Endothelial cell of hepatic sinusoid (primary cell): ENCODE measurements around the gene MT1H.

Experiments
- in situ Hi-C: cut with HindIII; loops from 2 replicates; pipeline ENCODE4 v1.10.0; 2017; ENCODE audit warnings: low sequenced_read_pairs

Gene MT1H

DNA sequence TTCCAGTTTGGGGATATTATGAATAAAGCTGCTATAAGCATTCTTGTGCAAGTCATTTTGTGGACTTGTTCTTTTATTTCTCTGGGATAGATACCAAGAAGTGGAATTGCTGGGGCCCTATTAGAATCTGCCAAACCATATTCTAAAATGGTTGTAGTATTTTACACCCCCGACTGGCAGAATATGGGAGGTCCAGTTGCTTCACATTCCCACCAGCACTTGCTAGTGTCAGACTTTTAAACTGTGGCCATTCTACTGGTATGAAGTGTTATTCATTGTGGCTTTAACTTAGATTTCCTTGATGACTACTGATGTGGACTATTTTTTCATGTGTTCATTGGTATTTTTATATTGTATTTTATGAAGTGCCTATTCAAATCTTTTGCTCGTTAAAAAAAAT, 42.2 kb downstream of the MT1H start:
- in situ Hi-C loops, result no loop called here

DNA sequence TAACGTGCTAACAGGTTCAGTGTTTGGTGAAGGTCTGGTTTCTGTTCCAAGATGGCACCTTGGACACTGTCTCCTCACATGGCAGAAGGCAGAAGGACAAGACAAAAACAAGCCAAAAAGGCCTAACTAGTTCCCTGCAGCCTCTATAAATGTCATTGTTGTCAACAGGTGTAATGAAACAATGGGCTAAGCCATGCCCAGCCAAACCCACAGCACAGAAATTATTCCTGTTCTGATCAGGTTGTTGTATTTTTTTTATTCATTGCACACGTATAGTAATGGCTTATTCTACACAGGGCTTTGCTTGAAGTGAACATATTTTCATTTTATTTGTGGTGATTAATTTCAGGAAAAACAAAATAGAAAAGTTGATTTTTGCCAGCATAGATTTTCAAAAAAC, 44.2 kb downstream of the MT1H start:
- in situ Hi-C loops, result no loop called here

DNA sequence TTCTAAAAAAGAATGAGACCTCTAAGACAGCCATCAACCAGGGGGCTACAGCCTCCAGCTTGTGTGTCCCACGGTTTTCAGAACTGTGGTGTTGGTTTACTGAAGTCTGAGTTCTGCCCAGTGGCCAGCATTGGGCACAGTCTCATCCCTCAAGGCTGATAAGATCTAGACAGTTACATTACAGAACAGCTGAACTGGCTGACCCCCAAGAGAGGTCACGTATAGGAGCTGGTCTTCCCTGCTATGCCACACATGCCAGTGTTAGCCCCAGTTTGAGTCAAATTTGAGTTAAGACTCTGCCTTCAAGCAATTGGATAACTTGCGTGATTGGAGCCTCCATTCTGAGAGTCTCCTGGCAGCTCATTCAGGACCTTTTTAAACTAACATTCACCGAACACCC, 45.5 kb downstream of the MT1H start:
- in situ Hi-C loops, result loop anchor here (5.0 kb wide), 1 partner anchor 48 kb away; the partner anchor contains the start of genes MT1G and MT1H

DNA sequence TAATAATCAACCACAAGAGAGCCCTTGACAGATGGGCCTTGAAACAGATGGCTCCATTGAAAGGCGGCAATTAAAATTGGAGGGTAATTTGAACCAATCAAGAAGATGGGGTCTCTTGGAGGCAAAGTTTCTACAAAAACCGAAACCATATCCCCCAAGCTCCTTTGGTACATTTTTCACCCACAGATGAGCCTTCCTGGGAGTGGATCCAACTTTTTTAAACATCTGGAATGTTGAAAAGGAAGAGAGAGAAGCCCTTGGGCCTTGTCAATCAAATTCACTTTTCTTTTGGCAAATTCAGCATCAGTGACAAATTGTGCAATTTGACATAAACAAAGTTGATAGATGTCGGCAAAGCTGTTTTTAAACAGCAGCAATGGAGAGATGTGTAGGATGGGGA, 47.1 kb downstream of the MT1H start:
- in situ Hi-C loops, result loop anchor here (5.0 kb wide), 1 partner anchor 49 kb away; the partner anchor contains the start of genes MT1G and MT1H

DNA sequence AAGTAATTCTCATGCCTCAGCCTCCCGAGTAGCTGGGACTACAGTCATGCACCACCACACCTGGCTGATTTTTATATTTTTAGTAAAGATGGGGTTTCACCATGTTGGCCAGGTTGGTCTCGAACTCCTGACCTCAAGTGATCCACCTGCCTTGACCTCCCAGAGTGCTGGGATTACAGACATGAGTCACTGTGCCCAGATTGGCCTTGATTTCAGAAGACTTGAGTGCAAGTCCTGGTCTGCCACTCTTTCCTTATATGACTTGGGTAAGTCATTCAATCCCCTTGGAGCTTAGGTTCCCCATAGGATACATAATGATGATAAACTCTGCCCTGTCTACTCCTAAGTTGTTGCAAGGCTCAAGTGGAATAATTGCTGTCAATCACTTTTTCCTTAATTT, 47.9 kb downstream of the MT1H start:
- in situ Hi-C loops, result loop anchor here (5.0 kb wide), 1 partner anchor 50 kb away; the partner anchor contains the start of genes MT1G and MT1H
